ENCODE measurements around the gene ORAI1.
"Not testable (repeated sequence)": the region's sequence is repeated elsewhere in the genome, so short reads cannot be mapped to it uniquely, and the experiment has no call there.

ORAI1 gene

DNA sequence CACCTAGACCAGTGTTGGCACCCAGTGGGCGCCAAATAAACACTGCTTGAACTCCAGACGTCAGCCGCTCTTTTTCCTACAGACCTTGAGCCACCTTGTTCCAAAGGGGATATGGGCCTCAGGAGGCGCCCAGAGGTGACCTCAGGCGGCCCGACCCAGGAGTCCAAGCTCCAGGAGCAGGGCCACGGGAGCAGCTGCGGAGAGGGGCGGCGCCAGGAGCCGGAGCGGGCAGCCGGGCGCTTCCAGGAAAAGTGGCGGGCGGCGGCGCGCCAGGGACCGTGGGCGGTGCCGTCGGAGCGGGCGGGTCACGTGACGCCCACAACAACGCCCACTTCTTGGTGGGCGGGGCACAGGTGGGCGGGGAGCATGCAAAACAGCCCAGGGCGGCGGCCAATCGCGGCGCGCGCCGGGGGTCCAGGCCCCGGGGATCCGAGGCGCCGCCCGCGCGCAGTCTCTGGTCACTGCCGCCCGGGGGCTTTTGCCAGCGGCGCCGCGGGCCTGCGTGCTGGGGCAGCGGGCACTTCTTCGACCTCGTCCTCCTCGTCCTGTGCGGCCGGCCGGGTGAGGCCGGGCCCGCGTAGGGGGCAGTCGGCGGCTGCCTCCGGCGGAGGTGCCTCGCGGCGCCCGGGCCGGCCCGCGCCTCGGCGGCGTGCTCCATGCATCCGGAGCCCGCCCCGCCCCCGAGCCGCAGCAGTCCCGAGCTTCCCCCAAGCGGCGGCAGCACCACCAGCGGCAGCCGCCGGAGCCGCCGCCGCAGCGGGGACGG is at the start of gene ORAI1:
Gene ORAI1 (plus strand): TSS at position 444 of the 766 bp plus-strand sequence.
- peak; percentile 94 for DNase-seq

DNA sequence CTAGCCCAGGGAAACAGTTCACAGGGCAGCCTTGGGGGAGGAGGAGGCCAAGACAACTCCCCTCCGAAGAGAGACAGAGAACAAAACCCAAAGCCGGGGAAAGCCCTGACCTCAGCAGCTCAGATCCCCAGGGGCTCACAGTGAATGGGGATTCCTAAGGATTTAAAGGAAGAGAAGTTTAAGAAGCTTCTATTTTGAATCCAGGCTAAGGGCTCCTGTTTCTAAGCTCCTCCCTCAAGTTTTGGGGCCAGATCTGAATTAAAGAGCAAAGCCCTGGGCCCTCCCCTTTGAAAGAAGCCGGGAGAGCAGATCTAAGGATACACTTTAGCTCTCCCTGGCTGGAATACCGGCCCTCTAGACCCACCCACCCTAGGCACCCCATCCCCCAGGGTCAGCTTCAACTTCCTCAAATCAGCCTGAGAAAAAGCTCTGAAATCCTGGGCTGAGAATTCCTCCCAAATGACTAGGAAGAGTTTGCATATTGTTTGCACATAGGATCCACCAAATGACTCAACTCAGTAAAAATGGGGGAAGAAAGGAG is 49.4 kb upstream of the ORAI1 start:
- DNase-seq = peak; percentile 87

DNA sequence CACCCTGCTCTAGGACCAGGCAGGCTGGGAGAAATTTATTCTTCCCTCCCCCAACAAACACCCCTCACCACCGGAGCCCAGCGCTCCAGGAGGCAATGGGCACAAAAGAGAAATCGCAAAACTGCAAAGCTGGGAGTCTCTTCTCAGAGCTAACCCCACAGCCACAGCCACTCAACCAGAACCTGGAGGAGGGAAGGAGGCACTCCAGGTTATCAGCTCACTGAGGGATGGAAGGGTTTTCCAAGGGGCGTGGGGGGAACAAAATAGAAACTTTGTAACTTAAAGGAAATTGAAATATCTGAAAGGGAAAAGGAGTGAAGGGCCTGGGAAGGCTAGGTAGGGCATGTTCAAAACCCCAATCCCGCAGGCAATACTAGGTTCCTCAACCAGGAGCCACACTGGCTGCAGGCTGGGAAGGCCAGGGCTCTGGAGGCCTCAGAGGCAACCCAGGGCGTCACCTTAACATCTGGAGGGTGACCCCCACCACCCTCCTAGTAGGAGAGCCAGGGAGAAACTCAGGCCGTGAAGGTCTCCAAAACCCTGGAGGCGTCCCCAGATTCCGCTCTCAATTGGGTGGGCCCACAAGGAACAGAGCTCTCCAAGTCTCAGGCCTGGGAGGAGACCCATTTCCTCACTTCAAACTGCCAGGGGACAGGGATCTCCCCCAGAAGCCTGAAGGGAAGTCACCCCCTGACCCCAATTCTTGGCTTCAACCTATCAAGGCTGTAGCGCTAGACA is 48.7 kb upstream of the ORAI1 start:
- no peak for DNase-seq

DNA sequence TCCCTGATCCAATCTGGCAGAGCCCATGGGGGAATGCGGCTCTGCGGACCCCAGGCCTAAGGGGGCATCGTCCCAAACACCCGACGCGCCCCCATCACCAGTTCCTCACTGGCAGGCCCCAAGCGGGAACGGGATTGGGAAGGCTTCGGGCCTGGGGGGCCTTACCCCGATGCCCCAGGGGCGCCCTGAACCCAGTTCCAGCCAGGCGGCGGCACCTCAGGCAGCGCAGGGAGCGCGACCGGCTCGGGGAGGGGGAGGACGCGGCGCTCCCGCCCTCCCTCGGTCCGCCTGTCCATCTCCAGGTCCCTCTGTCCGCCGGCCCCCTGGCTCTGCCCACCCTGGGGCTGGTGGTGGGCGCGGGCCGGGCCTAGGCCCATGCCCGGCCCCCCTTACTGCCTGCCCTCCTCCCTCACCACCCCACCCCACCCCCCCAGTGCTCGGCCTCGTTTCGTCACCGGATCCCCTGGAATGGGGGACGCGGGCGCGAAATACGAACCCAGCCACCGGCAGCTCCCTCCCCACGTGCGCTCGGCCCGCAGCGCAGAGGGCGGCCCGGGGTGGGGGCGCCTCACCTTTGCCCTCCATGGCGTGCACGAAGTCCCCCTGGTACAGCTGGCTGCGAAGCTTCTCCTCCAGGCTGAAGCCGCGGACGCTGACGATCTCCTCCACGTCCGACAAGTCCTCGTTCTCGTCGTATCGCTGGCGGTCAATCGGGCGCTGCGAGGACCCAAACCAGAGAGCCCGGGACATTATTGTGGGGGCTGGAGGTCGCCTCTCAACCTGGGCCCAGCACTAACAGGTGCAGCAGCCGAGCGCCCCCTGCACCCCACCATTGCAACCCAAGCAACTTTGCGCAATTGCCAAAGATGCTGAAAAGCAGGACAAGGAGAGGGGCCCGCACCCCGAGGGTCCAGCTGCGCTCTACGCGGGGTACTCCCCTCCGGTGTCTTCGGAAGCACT is 47.8 kb upstream of the ORAI1 start:
- no peak for DNase-seq

DNA sequence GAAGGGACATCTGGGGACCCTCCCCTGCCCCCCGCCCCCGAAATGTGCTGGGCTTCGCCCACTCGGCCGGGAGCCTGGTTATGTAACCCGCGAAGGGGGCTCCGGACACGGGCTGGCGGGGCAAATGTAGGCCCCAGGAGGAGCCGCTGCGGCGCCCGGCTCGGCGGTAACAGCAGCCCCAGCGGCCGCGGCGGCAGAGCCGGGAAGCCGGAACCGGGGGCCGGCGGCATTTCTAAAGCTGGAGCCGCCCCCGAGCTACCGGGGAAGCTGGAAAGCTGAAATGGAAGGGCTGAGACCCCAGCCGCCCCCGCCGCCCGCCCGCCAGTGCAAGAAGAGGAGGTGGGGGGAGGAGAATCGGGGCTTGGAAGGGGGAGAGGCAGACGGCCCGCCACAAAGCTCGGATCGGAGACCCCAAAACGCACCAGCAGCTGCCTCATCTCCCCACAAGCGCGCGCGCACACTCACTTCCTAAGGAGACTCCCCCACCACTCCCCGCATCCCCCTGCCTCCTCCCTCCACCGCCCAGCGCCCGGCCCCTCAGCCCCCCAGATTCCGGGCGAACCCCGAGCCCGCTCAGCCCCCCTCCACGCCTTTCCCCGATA is 47.0 kb upstream of the ORAI1 start:
- DNase-seq = peak; percentile 33

DNA sequence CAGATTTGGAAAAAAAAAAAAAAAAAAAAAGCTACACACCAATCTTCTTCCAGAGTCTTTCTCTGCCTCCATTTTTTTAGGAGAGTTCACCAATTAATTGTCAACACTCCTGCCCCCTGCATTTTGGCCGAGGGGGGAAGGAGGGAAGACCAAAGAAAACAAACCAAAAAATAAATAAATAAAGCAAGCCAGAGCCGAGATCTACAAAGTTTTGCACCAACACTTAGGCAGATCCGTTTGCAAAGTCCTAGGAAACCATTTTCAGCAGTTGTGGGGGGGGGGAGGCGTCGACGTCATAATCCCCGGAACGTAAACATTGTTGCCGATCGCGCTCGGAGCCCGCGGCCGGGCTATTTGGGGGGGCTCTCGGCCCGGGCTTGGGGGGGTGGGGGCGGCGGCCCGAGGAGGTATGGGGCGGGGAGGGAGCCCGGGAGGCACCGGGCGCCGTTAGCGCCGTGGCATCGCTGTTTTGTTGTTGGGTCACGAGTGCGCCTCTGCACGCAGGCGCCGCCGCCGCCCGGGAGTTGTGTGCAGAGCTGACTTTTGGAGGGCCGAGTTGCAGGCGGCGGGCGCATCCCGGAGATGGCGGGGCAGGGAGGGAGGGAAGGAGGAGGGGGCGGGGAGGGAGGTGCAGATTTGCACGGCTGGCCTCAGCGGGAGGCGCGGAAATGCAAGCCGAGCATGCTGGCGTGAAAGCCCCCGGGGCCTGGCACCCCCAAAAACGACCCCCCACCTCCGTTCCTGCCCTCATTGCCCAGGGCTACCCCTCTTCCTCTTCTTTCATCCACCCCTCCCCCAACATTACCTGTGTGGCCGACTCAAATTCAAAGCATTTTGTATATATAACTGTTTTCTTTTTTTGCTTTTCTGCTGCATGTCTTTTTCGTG is 46.1 kb upstream of the ORAI1 start:
- peak; percentile 75 for DNase-seq

DNA sequence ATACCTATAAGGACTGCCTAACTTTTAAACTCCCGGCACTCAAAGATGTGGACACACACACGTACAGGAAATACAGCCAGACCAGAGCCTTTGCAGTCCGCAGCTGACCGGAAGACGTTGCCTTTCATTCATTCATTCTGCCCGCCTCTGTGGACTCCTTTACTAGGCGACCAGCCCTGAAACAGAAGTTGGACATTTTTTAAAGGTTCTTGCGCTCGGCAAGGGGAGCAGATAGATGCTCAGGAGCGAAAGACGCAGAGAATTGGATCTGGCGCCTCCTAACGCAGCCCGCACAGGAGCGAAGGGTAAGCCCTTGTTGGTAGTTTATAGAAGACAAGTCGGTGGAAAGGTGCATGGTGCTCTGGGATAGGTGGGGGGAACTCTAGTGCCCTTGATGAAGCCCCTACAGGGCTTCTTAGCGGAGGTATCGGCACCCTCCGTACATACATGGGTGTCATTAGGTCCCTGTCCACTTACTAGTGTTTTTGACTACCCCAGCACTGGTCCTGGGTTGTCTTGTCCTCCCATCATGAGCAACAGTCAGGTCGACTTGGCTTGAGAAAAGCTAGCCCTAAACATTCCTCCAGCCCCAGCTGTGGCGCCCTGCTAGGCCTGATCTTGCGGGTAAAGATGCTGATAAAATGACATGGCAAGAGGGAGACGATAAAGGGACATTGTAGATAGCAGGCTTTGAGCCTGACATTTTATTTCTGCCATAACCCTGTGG is 45.2 kb upstream of the ORAI1 start, which contains the start of gene KDM2B:
Gene KDM2B (minus strand): TSS at position 65 of the 727 bp plus-strand sequence. CDS start 112 bp downstream, outside the sequence.
- peak; percentile 74 for DNase-seq

DNA sequence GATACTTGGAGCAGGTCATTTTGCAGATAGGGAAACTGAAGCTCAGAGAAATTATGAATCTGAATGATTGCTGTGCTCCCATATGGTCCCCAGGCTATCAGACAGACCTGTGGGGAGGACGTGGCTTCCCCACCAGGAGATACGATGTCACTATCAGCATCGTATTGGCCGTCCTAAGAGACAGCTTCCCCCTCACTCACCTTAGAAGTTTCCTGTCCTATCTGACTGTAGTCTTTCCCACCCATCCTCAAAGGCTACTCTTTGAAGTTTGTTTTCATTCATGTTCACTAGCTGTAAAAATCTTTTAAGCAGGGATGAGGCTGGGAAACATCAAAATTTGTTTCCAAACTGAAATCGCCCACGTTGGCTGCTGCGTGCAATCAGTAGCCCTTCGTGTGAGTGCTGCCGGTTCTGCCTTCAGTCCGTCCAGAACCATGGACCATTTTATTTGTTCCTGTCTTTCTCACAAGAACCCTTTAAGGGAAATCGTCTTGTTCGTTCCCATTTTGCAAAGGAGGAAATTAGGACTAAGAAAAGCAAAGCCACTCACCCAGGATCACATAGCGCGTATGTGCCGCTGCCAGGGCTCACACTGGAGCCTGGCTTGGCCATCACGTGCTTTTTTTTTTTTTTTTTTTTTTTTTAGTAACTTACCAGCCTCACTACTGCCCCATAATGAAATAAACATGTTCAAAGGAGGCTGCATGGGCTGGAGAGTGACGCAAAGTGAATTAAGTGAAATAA is 44.5 kb upstream of the ORAI1 start:
- DNase-seq = no peak

DNA sequence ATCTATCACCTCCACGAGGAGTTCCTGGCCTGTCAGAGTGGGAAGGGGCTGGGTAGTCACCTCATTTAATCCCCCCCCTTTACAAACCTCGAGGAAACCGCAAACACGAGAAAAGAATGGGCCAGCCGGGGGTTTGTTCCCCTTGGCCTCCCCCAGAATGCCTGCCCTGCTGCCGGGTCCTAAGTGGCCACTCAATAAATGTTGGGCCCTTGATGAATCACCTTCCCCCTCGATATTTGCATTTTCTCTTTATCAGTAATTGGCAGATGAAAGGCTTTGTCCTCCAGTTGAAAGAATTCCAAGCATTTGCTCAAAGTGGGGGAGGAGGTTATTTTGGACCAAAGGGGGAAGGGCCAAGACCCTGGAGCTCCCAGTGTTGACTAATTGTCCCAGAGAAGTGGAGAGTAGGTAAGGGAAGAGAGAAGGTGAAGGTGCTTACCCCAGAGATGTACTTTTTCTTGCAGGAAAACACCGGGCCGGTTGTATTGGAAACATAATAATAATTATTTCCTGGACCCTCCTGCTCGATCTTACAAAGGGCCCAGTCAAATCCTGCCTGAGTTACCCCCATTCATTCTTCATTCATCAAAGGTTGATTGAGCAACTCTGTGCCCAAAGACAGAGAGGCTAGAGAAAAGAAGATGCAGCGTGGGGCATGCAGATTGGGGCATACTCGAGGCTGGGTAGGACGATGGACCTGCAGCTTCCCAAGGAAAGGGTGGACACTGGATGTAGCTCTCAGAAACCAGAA is 43.6 kb upstream of the ORAI1 start:
- DNase-seq = no peak

- not testable (repeated sequence) for DNase-seq
Observed at GRCh38 chr12:121583334-121583661, 43.0 kb upstream of the ORAI1 start.

DNA sequence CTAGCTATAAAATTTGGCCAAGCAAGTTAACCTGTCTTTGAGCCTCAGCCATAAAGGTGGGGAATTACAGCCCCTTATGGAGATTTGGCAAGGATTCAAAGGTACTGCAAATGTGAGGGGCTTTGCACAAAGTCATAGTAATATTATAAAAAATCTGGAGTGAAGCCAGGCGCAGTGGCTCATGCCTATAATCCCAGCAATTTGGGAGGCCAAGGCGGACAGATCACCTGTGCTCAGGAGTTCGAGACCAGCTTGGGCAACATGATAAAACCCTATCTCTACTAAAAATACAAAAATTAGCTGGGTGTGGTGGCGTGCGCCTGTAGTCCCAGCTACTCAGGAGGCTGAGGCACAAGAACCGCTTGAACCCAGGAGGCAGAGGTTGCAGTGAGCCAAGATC is 41.4 kb upstream of the ORAI1 start:
- not testable (repeated sequence) for DNase-seq

- peak; percentile 77 for DNase-seq
Observed at GRCh38 chr12:121590476-121591143, 35.7 kb upstream of the ORAI1 start.

- no peak for DNase-seq
Observed at GRCh38 chr12:121592320-121592719, 34.0 kb upstream of the ORAI1 start.

DNA sequence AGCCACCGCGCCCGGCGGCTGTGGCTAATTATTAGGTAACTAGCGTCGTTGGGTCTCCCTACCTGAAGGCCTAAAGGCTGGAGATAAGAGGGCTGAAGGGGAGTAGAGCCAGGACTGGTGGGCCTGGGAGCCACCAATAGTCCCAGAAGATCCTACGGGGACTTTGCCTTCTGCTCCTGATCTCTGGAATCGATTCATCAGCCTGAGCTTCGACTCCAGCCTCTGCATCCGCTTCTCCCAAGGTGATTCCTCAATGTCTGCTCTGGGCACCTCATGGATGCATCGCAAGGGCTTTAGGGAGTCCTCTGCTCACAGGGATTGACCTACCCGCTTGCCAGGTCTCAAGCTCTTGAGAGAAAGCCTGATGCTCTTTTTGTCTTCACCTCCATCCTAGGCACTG is 30.8 kb upstream of the ORAI1 start:
- DNase-seq = no peak

GRCh38 chr12:121596526-121596925 is 29.8 kb upstream of the ORAI1 start:
- DNase-seq = no peak

- DNase-seq = no peak
Observed at GRCh38 chr12:121600702-121601336, 25.5 kb upstream of the ORAI1 start.

- no peak for DNase-seq
Observed at GRCh38 chr12:121602766-121603165, 23.6 kb upstream of the ORAI1 start.

GRCh38 chr12:121603581-121603980 is 22.7 kb upstream of the ORAI1 start:
- no peak for DNase-seq
